Fibroblast of skin of right quadriceps (primary cell): Measurements from ENCODE around the gene DGKH.
"Not testable (repeated sequence)": the region's sequence is repeated elsewhere in the genome, so short reads cannot be mapped to it uniquely, and the experiment has no call there.

ENCODE experiments used
- DNase-seq: peaks from one replicate; pipeline ENCODE4 v3.0.0-alpha.2; 2013

Gene DGKH

DNA sequence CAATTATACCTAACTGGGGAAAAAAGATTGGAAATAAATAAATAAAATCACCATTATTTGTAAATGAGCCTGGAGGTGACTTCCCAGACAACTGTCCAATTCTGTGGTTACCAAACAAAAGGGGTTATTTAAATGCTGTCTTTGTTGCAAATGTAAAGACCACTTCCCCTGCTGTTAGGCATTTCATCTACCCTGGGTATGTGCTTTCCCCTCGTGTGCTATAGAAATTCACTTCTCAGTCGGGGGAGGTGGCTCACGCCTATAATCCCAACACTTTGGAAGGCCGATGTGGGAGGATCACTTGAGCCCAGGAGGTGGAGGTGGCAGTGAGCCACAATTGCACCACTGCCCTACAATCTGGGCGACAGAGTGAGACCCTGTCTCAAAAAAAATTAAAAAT, 121.6 kb downstream of the DGKH start:
- DNase-seq, result no peak

DNA sequence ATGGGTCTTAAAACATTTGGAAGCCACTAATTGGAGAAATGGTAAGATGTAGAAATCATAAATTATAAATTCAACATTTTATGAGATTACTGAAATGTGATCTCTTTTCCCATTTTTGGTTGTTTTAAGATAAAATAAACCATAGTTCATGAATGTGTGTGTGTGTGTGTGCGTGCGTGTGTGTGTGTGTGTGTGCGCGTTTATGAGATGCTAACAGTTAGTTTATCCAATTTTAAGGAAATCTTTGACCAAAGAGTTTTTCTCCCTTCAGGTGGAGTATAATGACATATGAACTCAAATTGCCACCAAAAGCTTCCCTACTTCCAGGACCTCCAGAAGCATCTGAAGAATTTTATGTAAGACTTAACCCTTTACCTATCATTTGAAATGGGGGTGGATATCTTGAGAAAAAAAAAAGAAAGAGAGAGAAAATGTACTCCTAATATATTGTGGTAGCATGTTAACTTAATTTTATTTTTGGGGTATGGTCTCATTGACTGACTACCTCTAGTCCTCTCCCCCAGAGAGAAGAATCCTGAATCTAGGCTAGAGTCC, 125.4 kb downstream of the DGKH start:
- DNase-seq, result no peak

DNA sequence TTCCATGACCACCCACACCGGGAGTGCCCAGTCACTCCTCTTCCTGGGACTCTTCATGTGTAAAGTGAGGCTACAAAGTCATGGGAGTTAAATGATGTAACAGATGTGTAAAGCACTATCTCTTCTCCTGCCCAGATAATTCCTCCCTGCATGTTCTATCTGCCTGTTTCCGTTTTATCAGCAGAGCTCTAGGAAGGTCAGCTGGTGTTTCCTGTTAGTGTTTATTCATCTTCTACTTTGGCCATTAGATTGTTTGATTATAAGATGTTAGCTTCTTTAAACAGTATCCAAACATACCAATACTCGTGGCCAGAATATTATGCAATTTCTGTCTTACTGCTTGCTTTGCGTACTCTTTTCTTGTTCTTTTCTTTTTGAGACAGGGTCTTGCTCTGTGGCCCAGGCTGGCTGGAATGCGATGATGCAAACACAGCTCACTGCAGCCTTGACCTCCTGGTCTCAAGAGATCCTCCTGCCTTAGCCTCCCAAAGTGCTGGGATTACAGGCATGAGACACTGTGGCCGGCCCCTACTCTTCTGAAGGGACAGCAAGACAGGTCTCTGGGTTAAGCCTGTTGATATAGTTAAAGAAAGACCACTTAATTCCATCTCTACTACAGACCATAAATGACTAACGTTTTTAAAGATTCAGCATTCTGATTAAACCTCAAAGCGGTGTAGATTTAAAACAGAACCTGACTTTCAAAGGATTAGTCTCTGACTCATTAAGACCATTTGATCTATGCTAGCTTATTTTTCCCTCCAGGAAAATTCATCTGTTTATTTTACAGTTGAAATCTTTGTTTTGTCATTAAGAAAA, 126.1 kb downstream of the DGKH start:
- DNase-seq, result peak; percentile 51

DNA sequence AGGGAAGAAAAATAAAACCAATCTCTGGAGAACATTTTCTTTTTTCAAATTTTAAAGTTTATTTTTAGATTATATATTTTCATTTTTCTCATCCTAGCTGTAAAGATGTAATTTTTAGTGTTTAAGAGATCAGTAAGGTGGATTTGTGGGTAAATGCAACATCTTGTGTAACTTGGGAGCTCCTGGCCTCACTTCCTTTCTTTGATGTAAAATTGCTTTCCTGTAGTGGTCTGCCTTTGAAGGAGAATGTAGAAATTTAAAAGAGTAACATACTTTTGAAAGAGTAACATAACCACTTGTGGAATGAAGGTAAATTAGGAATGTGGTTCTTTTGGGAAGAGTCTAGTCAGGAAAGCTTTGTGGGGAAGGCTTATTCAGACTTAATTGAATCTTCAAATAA, 127.8 kb downstream of the DGKH start:
- no peak for DNase-seq

DNA sequence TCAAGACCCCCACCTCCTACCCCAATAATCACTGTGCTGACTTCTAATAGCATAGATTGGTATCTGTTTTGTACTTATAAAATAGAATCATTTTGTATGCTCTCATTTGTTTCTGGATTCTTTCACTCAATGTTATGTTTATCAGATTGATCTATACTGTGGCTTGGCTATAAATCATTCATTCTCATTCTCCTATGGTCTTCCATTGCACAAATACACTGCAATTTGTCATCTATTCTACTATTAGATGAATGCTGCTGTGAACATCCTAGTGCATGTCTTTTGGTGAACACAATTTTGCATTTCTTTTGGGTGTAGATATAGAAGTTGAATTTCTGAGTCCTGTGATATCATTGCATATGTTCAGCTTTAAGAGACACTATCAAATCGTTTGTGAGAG, 128.7 kb downstream of the DGKH start:
- DNase-seq, result no peak

DNA sequence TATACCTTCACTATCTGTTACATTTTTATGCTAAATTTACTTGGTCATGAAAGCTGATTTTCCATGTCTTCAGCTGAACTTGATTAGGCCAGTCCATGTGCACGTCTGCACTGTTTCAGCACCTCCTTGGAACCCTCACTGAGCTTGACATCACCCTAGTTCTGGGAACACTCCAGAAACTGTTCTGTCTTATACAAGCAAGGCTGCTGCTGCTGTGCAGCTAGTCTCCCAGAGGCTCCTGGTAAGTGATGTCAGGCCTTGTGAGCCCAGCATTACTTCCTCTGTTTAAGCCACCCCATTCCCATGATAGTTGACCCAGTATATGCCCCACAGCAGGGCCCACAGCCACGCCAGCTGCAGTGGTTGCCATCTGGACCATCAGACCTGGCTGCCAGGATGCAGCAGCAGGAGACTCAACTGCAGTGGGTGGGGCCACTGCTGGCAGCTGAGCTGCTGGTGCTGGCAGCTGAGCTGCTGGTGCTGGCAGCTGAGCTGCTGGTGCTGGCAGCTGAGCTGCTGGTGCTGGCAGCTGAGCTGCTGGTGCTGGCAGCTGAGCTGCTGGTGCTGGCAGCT, 133.0 kb downstream of the DGKH start:
- no peak for DNase-seq

DNA sequence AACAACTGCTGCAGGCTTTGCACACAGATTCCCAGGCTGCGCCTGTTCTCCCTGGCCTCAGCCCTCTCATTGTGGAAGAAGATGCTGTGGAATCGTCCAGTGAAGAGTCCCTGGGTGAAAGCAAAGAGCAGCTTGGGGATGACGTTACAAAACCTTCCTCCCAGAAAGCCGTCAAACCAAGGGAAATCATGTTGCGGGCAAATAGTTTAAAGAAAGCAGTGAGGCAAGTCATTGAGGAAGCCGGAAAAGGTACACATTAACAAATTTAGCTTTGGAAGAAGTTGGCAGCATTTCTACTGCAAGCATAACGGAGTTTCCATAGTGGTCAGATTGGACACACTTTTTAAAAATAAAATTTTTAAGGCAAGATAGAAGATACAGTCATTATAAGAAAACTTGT, 140.6 kb downstream of the DGKH start:
- no peak for DNase-seq

DNA sequence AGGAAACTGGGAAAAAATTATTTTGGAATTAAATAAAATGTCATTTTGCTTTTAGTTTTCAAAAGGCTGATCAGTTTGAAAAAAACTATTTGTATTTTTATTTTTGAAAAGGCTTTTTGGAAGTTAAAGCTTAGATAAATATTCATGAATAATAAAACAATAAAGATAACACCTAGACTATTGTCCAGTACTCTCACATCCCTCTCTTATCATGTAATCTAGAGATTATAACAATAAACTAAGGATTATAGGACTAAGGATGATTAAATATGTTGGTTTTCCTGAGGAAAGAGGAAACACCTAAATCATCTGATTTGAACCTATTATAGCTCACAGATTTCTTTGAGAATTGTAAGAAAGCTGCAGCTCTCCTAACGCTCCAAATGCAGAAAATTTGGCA, 142.1 kb downstream of the DGKH start:
- DNase-seq, result no peak

DNA sequence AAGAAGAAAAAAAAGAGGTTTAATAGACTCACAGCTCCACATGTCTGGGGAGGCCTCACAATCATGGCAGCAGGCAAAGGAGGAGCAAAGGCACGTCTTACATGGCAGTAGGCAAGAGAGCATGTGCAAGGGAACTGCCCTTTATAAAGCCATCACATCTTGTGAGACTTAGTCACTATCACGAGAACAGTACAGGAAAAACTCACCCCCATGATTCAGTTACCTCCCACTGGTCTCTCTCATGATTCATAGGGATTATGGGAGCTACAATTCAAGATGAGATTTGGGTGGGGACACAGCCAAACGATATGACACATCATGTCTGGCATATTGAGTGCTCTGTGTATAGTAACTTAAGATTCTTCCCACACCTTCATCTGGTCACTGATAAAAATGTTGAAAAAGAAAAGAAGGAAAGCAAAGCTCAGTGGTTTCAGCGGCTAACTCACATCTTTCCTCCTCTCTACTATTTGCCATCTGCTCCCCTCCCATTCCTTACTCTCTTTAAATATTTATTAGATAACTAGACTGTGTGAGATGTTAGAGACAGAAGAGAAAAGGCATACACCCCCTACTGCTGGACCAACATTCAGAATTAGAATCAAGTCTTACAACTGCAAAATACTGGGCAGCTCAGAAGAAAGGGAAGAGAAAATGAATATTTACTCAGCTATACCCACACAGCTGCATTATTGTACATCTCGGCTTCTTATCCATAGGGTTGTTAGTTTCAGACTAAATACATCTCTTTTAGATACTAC, 163.4 kb downstream of the DGKH start:
- peak; percentile 31 for DNase-seq

DNA sequence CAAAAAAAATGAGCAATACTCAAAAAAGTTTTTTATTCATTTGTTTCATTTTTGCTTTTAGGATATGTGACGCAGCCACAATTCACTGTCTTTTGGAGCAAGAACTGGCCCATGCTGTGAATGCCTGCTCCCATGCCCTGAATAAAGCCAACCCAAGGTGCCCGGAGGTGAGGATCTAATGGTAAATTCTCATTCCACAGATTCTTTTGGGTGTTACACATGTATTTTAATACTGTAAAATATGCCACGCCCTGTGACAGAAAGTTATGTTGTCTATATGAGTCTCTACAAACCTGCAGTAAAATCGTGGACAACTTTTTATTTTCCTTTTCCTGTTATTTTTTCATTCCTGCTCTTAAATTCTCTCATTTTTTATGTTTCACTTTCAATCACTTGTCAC, 166.0 kb downstream of the DGKH start:
- no peak for DNase-seq

DNA sequence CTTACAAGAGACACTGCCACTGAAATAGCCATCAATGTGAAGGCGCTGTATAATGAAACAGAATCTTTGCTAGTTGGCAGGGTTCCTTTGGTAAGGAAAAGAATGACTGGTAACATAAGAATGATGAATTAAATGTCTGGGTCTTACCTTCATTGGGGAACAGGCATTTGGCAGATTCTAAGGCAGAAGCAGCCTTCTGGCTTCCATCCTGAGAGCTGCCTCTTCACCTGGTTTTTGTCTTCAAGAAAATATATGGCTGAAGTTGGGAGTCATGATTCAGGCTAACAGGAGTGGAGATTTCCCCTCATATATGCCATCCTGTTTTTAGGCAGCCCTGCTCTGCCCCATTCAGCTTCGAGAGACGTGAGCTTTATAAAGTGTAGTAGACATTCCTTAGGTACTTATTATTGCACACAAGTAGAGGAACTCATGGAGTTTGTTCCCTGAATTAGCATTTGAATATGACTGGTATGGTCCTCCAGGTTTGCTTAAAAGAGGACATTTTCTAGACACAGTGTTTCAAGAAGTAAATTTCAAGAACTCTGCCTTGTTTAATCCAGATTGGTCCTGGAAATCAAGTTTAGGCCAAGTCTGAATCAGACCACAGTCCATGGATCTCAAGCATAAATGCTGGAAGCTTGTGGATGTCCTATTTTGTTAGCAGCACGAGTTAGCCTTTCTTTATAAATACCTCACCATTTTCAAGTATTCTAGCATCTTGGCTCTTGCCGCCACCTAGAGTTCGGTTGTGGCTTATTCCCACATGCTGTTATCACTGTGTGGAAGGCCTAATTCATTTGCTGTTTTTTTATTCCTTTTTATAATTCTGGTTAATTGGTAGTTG, 167.4 kb downstream of the DGKH start:
- DNase-seq, result peak; percentile 38

DNA sequence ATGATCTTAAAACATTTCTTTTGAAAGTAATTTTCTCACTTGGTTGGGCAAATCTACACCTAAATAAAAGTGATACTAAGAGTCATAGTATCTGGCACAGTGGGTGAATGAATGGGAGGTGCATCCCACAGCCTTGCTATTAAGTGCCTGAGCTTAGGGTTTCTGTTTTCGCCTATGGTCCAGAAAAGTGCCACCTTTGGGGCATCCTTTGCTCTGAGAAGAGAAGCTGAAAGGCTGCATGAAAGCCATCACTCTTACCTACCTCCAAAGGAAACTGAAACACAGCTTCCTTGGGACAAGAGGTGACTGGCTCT, 167.9 kb downstream of the DGKH start:
- no peak for DNase-seq

DNA sequence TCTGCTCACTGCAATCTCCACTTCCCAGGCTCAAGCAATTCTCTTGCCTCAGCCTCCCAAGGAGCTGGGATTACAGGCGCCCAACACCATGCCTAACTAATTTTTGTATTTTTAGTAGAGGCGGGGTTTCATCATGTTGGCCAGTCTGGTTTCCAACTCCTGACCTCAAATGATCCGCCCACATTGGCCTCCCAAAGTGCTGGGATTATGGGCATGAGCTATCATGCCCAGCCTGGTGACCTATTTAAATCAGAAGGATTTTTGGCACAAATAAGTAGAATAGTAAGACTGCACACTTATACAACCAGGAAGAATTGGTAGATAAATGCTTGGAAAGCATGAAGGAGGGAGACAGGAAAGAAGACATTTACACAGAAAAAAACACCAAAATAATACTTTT, 170.1 kb downstream of the DGKH start:
- no peak for DNase-seq

DNA sequence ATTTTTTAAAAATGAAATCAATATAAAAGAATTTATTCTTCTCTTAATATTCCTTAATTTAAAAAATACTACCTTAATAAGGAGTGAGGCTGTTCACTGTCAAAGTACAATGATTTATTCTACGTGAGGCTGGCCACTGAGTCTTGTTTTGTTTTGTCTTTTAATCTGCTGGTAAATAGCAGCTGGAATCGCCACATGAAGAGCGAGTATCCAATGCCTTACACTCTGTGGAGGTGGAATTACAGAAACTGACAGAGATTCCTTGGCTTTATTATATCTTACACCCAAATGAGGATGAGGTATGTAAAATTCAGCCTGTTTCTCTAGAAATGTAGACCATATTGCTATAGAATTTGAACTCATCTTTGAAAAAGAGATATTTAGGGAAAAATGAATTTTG, 170.6 kb downstream of the DGKH start:
- DNase-seq, result no peak

DNA sequence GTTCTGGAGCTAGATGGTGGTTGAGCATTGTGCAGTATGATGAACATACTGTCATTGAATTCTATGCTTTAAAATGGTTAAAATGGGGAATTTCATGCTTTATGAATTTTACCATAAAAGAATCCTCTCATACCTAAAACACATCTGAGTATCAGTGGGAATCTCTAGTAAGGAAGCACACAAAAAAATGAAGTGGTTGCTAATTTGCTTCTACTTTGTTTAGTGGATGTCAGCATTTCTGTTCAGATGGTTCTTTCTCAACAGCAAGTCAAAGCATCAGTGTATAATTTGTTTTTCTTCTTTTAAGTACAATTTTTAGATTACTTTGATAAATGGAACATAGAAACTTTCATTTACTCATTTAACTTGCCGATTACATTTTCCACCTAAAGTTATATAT, 171.4 kb downstream of the DGKH start:
- DNase-seq, result no peak

DNA sequence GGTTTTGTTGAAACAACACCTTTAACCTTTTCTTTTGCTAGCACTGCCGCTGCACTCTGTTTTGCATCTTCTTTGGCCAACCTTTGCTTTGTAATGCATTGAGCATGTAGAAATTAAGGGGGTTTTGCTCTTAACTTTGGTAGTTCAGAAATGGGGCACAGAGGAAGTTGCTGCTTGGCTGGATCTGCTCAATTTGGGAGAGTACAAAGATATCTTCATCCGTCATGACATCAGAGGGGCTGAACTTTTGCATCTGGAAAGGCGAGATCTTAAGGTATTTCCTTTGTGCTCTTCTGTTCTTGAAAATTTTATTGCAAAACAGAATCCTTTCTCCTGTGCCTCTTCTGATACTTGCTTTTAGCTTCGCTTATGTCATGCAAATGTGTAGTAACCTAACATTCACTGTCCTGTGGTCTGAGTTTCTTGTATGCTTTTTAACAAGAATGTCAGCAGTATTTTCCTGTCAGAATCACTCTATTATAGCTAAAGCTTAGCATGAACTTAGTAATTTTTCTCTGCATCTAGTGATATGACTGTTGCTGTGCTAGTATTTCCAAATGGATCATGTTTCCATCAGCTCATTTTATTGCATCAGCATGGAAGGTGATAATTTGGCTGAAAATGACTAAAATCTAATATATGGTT, 172.8 kb downstream of the DGKH start:
- DNase-seq, result no peak

DNA sequence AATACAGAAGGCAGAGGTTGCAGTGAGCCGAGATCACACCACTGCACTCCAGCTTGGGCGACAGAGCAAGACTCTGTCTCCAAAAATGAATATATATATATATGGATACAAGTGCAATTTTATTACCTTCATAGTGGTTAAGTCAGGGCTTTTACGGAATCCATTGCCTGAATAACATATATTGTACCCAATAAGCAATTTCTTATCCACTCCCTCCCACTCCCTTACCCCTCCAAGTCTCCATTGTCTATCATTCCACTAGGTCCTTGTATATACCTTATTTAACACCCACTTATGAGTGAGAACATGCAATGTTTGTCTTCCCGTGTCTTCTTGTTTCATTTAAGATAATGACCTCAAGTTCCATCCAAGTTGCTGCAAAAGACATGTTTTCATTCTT, 175.2 kb downstream of the DGKH start:
- no peak for DNase-seq

DNA sequence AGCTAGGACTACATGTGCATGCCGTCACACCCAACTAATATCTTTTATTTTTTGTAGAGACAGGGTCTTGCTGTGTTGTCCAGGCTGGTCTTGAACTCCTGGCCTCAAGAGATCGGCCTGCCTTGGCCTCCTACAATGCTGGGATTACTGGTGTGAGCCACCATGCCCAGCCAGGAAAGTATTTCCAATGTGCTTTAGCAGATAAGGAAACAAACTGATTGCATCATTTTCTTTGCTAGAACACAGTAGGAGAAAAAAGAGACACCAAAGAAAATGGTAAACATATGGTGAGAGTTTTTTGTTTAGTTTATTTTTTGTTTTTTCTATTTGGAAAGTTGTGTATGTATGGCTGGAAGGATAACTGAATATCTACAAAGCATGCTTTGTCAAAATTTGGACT, 176.6 kb downstream of the DGKH start:
- no peak for DNase-seq

DNA sequence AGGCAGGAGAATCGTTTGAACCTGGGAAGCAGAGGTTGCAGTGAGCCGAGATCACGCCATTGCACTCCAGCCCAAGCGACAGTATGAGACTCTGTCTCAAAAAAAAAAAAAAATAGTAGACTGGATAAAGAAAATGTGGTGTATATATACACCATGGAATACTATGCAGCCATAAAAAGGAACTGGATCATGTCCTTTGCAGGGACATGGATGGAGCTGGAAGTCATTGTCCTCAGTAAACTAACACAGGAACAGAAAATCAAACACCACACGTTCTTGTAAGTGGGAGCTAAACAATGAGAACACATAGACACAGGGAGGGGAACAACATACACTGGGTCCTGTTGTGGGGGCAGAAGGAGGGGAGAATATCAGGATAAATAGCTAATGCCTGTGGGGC, 178.3 kb downstream of the DGKH start:
- DNase-seq, result not testable (repeated sequence)

DNA sequence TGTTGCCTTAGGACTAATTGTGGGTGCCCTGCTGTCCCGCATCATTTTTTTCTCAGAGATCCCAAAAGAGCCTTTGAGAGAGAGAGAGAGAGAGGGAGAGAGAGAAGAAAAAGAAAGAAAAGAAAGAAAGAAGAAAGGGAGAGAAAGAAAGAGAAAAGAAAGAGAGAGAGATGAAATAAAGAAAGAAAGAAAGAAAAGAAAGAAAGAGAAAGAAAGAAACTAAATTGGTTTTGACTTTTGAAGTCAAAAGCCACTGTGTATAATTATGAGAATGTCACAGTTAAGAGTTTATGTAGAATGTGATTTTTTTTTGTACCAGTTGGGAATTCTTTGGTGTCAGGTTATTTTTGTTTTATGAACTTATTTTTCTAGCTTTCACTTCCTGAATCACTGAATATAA, 180.1 kb downstream of the DGKH start:
- no peak for DNase-seq

DNA sequence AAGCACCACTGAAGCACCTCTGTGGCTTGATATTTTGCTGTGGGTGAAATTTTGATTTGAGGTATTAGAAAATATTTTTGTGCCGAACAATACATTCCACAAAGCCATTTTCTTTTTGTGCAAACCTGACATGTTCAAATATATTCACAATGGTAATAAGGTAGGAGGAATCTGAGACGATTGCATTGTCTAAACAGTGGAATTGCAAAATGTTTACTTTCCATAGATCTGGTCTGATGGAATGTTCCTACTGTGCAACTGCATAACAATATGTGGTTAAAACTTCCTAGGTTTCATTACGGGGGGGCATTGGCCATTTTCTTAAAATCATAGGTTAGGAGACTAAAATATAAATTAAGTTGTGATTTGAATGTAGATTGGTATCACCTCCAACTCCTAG, 180.8 kb downstream of the DGKH start:
- DNase-seq, result no peak

DNA sequence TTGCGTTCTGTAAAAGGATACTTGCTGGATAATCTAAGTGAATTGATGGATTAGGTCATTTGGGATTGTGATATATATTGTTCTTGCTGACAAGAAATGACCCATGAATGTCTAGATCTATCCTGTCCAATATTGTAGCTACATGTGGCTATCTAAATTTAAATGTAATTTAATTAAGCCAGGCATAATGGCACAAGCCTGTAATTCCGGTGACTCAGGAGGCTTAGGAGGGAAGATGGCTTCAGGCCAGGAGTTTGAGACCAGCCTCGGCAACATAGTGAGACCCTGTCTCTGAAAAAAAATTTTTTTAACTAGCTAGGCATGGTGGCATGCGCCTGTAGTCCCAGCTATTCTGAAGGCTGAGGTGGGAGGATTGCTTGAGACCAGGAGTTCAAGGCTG, 184.2 kb downstream of the DGKH start:
- DNase-seq, result no peak

DNA sequence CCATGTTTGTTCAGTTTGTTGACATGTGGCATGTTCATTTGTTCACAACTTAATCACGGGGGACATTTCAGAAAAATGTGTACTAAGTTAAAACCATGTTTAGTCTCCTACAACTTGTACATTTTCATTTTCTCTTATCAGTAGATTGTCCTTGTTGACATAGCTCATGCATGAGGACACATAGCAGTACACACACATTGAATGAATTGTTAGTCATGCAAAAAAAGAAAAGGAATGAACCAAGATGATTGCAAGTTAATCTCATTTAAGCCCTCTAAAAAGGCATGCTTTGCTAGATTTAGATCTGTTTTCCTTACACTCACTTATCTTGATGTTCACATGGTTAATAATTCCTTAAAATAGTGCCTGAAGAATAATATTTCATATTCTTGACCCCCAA, 185.3 kb downstream of the DGKH start:
- no peak for DNase-seq
